ENCODE measurements around the gene CSMD2.
"Not testable (repeated sequence)": the region's sequence is repeated elsewhere in the genome, so short reads cannot be mapped to it uniquely, and the experiment has no call there.

CSMD2 gene

GRCh38 chr1:34052565-34052964 is 112.5 kb downstream of the CSMD2 start:
- DNase-seq (ENCODE audit: low read depth): no peak

- DNase-seq (ENCODE audit: low read depth): no peak
These were observed 114.1 kb downstream of the CSMD2 start for GRCh38 chr1:34050709-34051485.

- no peak for DNase-seq (ENCODE audit: low read depth)
These were observed 115.0 kb downstream of the CSMD2 start for GRCh38 chr1:34049994-34050393.

- no peak for DNase-seq (ENCODE audit: low read depth)
These were observed 115.6 kb downstream of the CSMD2 start for GRCh38 chr1:34049477-34049876.

GRCh38 chr1:34037856-34038255 is 127.2 kb downstream of the CSMD2 start:
- DNase-seq (ENCODE audit: low read depth): no peak

- no peak for DNase-seq (ENCODE audit: low read depth)
These were observed 127.9 kb downstream of the CSMD2 start for GRCh38 chr1:34037109-34037508.

GRCh38 chr1:34034036-34034435 is 131.0 kb downstream of the CSMD2 start:
- no peak for DNase-seq (ENCODE audit: low read depth)

GRCh38 chr1:34029954-34030353 is 135.1 kb downstream of the CSMD2 start:
- DNase-seq (ENCODE audit: low read depth): no peak

GRCh38 chr1:34029515-34029914 is 135.5 kb downstream of the CSMD2 start:
- DNase-seq (ENCODE audit: low read depth): no peak

- no peak for DNase-seq (ENCODE audit: low read depth)
These were observed 136.5 kb downstream of the CSMD2 start for GRCh38 chr1:34028381-34029055.

- no peak for DNase-seq (ENCODE audit: low read depth)
These were observed 139.4 kb downstream of the CSMD2 start for GRCh38 chr1:34025675-34026074.

GRCh38 chr1:34024485-34024884 is 140.5 kb downstream of the CSMD2 start:
- no peak for DNase-seq (ENCODE audit: low read depth)

GRCh38 chr1:34019741-34020552 is 145.1 kb downstream of the CSMD2 start:
- DNase-seq (ENCODE audit: low read depth): no peak

GRCh38 chr1:34018285-34018684 is 146.7 kb downstream of the CSMD2 start:
- no peak for DNase-seq (ENCODE audit: low read depth)

- DNase-seq (ENCODE audit: low read depth): not testable (repeated sequence)
These were observed 148.7 kb downstream of the CSMD2 start for GRCh38 chr1:34016281-34016680.

- DNase-seq (ENCODE audit: low read depth): no peak
These were observed 150.9 kb downstream of the CSMD2 start for GRCh38 chr1:34013958-34014737.

GRCh38 chr1:34013136-34013535 is 151.9 kb downstream of the CSMD2 start:
- DNase-seq (ENCODE audit: low read depth): no peak

GRCh38 chr1:34009340-34009985 is 155.6 kb downstream of the CSMD2 start:
- no peak for DNase-seq (ENCODE audit: low read depth)

GRCh38 chr1:34007760-34008159 is 157.3 kb downstream of the CSMD2 start:
- no peak for DNase-seq (ENCODE audit: low read depth)

GRCh38 chr1:34005309-34005708 is 159.7 kb downstream of the CSMD2 start:
- DNase-seq (ENCODE audit: low read depth): no peak

GRCh38 chr1:34002810-34003209 is 162.2 kb downstream of the CSMD2 start:
- no peak for DNase-seq (ENCODE audit: low read depth)
